ENCODE results near the gene THSD7A.

THSD7A gene

GRCh38 chr7:11747715-11748485 is 84.1 kb downstream of the THSD7A start:
- no peak for DNase-seq

GRCh38 chr7:11746591-11746990 is 85.4 kb downstream of the THSD7A start:
- DNase-seq, result no peak

GRCh38 chr7:11743548-11743947 is 88.5 kb downstream of the THSD7A start:
- no peak for DNase-seq

GRCh38 chr7:11743016-11743415 is 89.0 kb downstream of the THSD7A start:
- DNase-seq, result no peak

- no peak for DNase-seq
Measured at GRCh38 chr7:11742496-11742895, 89.5 kb downstream of the THSD7A start.

- no peak for DNase-seq
Measured at GRCh38 chr7:11737723-11738122, 94.3 kb downstream of the THSD7A start.

GRCh38 chr7:11732207-11732606 is 99.8 kb downstream of the THSD7A start:
- DNase-seq, result no peak

GRCh38 chr7:11730725-11731124 is 101.3 kb downstream of the THSD7A start:
- DNase-seq, result no peak

GRCh38 chr7:11727864-11728263 is 104.1 kb downstream of the THSD7A start:
- DNase-seq, result no peak

- no peak for DNase-seq
Measured at GRCh38 chr7:11726794-11727155, 105.2 kb downstream of the THSD7A start.

GRCh38 chr7:11726001-11726793 is 105.8 kb downstream of the THSD7A start:
- no peak for DNase-seq

- no peak for DNase-seq
Measured at GRCh38 chr7:11716185-11716584, 115.8 kb downstream of the THSD7A start.

- no peak for DNase-seq
Measured at GRCh38 chr7:11714676-11715075, 117.3 kb downstream of the THSD7A start.

- no peak for DNase-seq
Measured at GRCh38 chr7:11714205-11714604, 117.8 kb downstream of the THSD7A start.

GRCh38 chr7:11713352-11713751 is 118.6 kb downstream of the THSD7A start:
- no peak for DNase-seq

- no peak for DNase-seq
Measured at GRCh38 chr7:11710377-11710776, 121.6 kb downstream of the THSD7A start.

- no peak for DNase-seq
Measured at GRCh38 chr7:11709196-11709595, 122.8 kb downstream of the THSD7A start.

- DNase-seq, result no peak
Measured at GRCh38 chr7:11707606-11708193, 124.3 kb downstream of the THSD7A start.

GRCh38 chr7:11706666-11707605 is 125.1 kb downstream of the THSD7A start:
- no peak for DNase-seq

GRCh38 chr7:11703829-11704228 is 128.2 kb downstream of the THSD7A start:
- DNase-seq, result no peak

GRCh38 chr7:11702938-11703337 is 129.1 kb downstream of the THSD7A start:
- DNase-seq, result no peak

GRCh38 chr7:11701829-11702560 is 130.0 kb downstream of the THSD7A start:
- DNase-seq, result no peak
